MM.1S (cell line): ENCODE results near the gene SARS2.

Source experiments
- DNase-seq: peaks from one replicate; pipeline ENCODE4 v3.0.0-alpha.2; 2015
- H2AFZ ChIP-seq: fragments of 300-600 bp; sonication (generic); 2 replicates; pipeline ENCODE4 v1.6.0; 2016; ENCODE audit warnings: antibody characterized with exemption, low read length
- H3F3A ChIP-seq: fragments of 300-600 bp; sonication (generic); 2 replicates; pipeline ENCODE4 v1.6.1; 2016; ENCODE audit warnings: mild to moderate bottlenecking, antibody characterized with exemption, low read length, moderate library complexity, mixed read lengths; ENCODE audit not compliant: insufficient read depth
- H3K27ac ChIP-seq: fragments of 300-600 bp; sonication (generic); 2 replicates; pipeline ENCODE4 v1.5.1; 2016; ENCODE audit warnings: mild to moderate bottlenecking, low read length
- H3K27me3 ChIP-seq: fragments of 300-600 bp; sonication (generic); replicated peaks from 2 replicates; pipeline ENCODE4 v1.6.0; 2016; ENCODE audit warnings: low read length; ENCODE audit not compliant: insufficient read depth
- H3K36me3 ChIP-seq: fragments of 300-600 bp; sonication (generic); replicated peaks from 2 replicates; pipeline ENCODE4 v1.6.1; 2016; ENCODE audit warnings: mild to moderate bottlenecking, low read length, mixed read lengths; ENCODE audit not compliant: insufficient read depth
- H3K4me1 ChIP-seq: fragments of 300-600 bp; sonication (generic); 2 replicates; pipeline ENCODE4 v1.6.1; 2016; ENCODE audit warnings: low read length, mixed read lengths
- H3K4me2 ChIP-seq: fragments of 300-600 bp; sonication (generic); 2 replicates; pipeline ENCODE4 v1.6.0; 2016; ENCODE audit warnings: low read depth, low read length
- H3K4me3 ChIP-seq: fragments of 300-600 bp; sonication (generic); 2 replicates; pipeline ENCODE4 v1.5.1; 2016; ENCODE audit warnings: low read length, mixed read lengths
- H3K79me2 ChIP-seq: fragments of 300-600 bp; sonication (generic); 2 replicates; pipeline ENCODE4 v1.6.1; 2016; ENCODE audit warnings: mixed run types, low read length, mixed read lengths
- H3K9ac ChIP-seq: fragments of 300-600 bp; sonication (generic); 2 replicates; pipeline ENCODE4 v1.6.1; 2016; ENCODE audit warnings: low read length, mixed read lengths
- H3K9me2 ChIP-seq: fragments of 300-600 bp; sonication (generic); replicated peaks from 2 replicates; pipeline ENCODE4 v1.6.1; 2016; ENCODE audit warnings: mild to moderate bottlenecking, low read length, mixed read lengths; ENCODE audit not compliant: insufficient read depth
- H3K9me3 ChIP-seq: fragments of 300-600 bp; sonication (generic); replicated peaks from 2 replicates; pipeline ENCODE4 v1.6.1; 2016; ENCODE audit warnings: mild to moderate bottlenecking, low read length, mixed read lengths; ENCODE audit not compliant: insufficient read depth
- H4K20me1 ChIP-seq: fragments of 300-600 bp; sonication (generic); 2 replicates; pipeline ENCODE4 v1.6.1; 2016; ENCODE audit warnings: mild to moderate bottlenecking, low read length, moderate library complexity, mixed read lengths; ENCODE audit not compliant: insufficient read depth
- CTCF ChIP-seq: fragments of 300-600 bp; sonication (generic); IDR thresholded peaks from 2 replicates; pipeline ENCODE4 v1.5.1; 2016; ENCODE audit warnings: antibody characterized with exemption, low read length, mixed read lengths
- EZH2 ChIP-seq: fragments of 300-600 bp; sonication (generic); optimal IDR thresholded peaks from 2 replicates; pipeline ENCODE3; 2017; ENCODE audit warnings: low read depth, mild to moderate bottlenecking, antibody characterized with exemption, low read length, mixed read lengths
- EZH2phosphoT487 ChIP-seq: fragments of 300-600 bp; sonication (generic); IDR thresholded peaks from 2 replicates; pipeline ENCODE4 v1.6.1; 2018; ENCODE audit warnings: antibody characterized with exemption, low read length

The SARS2 gene

GRCh38 chr19:38899447-38900201, 30.9 kb downstream of the SARS2 start, which contains the start of the genes NFKBIB and SIRT2:
NFKBIB (plus strand) TSS chr19:38899969; CDS start chr19:38900033, 64 bp downstream.
SIRT2 (minus strand) TSS chr19:38899618; CDS start chr19:38899521, 97 bp downstream.
- TF ChIP-seq CTCF (no peak), EZH2 (no peak), EZH2phosphoT487 (no peak)
- Histone ChIP-seq H4K20me1 (no peaks in the 10 kb centered on the region), H3K36me3 (no peaks in the 10 kb centered on the region), H3K9me3 (no peaks in the 10 kb centered on the region), H3K4me1 (peaks cover 17% of the 10 kb centered on the region; the same call in 1 of the 2 replicates), H3K9me2 (no peaks in the 10 kb centered on the region), H3K27me3 (no peaks in the 10 kb centered on the region), H3K4me2 (peak within 1 kb of the TSS; percentile 98), H3K79me2 (peaks cover 69% of the 10 kb centered on the region), H3K9ac (peak within 1 kb of the TSS; percentile 90), H2AFZ (peak within 1 kb of the TSS; percentile 92), H3K4me3 (peak within 1 kb of the TSS; percentile 94), H3K27ac (peak within 1 kb of the TSS; percentile 60; the same call in 1 of the 2 replicates), H3F3A (peaks cover 6% of the 10 kb centered on the region)
- peak; percentile 100 for DNase-seq

- H3K36me3 ChIP-seq: no peaks in the 10 kb centered on the region
- H3K9me3 ChIP-seq: no peaks in the 10 kb centered on the region
- TF ChIP-seq EZH2phosphoT487: no peak
- no peak for TF ChIP-seq EZH2
- no peak for TF ChIP-seq CTCF
- peak overlapping the region; percentile 90 for H3K9ac ChIP-seq
- no peaks in the 10 kb centered on the region for H3K9me2 ChIP-seq
- H3K27ac ChIP-seq: peak overlapping the region; percentile 60; the same call in 1 of the 2 replicates
- H3K27me3 ChIP-seq: no peaks in the 10 kb centered on the region
- peaks cover 64% of the 10 kb centered on the region for H3K79me2 ChIP-seq
- H3F3A ChIP-seq: peaks cover 6% of the 10 kb centered on the region
- H4K20me1 ChIP-seq: no peaks in the 10 kb centered on the region
- H3K4me3 ChIP-seq: peak overlapping the region; percentile 94
- H3K4me2 ChIP-seq: peak overlapping the region; percentile 98
- peak overlapping the region; percentile 92 for H2AFZ ChIP-seq
- H3K4me1 ChIP-seq: peaks cover 17% of the 10 kb centered on the region; the same call in 1 of the 2 replicates
- no peak for DNase-seq
Observed at GRCh38 chr19:38898788-38899446, 31.6 kb downstream of the SARS2 start.

- Histone ChIP-seq H3K79me2 (peaks cover 33% of the 10 kb centered on the region), H3K27ac (no peak overlapping the region), H4K20me1 (no peaks in the 10 kb centered on the region), H3K9ac (no peak overlapping the region), H3K4me1 (0 out of 2 replicates have a peak, but pooled peaks cover 10% of the 10 kb centered on the region), H3K4me2 (no peak overlapping the region), H3K36me3 (no peaks in the 10 kb centered on the region), H3K4me3 (no peak overlapping the region), H3F3A (no peaks in the 10 kb centered on the region), H3K9me3 (no peaks in the 10 kb centered on the region), H2AFZ (no peak overlapping the region), H3K27me3 (no peaks in the 10 kb centered on the region), H3K9me2 (no peaks in the 10 kb centered on the region)
- no peak for TF ChIP-seq EZH2
- TF ChIP-seq CTCF: no peak
- no peak for TF ChIP-seq EZH2phosphoT487
- no peak for DNase-seq
Observed at GRCh38 chr19:38894968-38895367, 35.6 kb downstream of the SARS2 start.
